ENCODE data around the gene IMMP1L. TPM values are rescaled to one million over a fixed set of nuclear protein-coding genes. Genes with fewer than 3 reads are reported as not detected.

Gene IMMP1L
- total and polyA plus RNA-seq, 2 donors (not counting 3 experiments of a cell fraction or from before 2014, with no cell fraction given) = 14.8 to 41.8 TPM

DNA sequence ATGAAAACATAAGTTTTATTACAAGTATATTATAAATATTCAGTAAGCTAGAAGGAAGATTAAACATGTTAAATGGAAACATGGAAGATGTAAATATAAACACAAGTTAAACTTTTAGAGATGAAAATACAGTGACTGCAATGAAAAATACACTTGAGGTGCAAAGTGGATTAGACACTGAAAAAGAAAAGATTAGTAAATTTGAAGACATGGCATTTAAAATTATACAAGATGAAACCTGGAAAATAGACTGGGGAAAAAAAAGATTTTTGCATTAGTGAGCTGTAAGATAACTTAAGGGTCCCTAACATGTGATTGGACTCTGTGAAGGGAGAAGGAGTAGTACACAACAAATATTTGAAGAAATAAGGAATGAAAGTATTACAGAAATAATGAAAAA is 33.4 kb upstream of the IMMP1L start:
- CTCF ChIA-PET = no interaction called here
- Histone ChIP-seq H3K4me2 (ENCODE audit: insufficient read depth, low read length) (no peak overlapping the region), H3K79me2 (ENCODE audit: control insufficient read depth, insufficient read depth, low read length) (no peaks in the 10 kb centered on the region), H3K9me3 (replicated peaks; ENCODE audit: control insufficient read depth, insufficient read depth, low read length) (no peaks in the 10 kb centered on the region), H4K20me1 (replicated peaks; ENCODE audit: control insufficient read depth, extremely low read depth, insufficient read depth, low read length) (no peaks in the 10 kb centered on the region), H3K9me1 (replicated peaks; ENCODE audit: control insufficient read depth, extremely low read depth, insufficient read depth, low read length) (no peaks in the 10 kb centered on the region), H3K4me1 (ENCODE audit: control insufficient read depth, extremely low read depth, insufficient read depth, low read length) (no peaks in the 10 kb centered on the region), H3K9ac (replicated peaks; ENCODE audit: extremely low read depth, insufficient read depth, low read length) (no peak overlapping the region), H2AFZ (ENCODE audit: low read depth, low read length) (no peak overlapping the region), H3K27ac (ENCODE audit: insufficient read depth, low read depth, low read length) (no peak overlapping the region), H3K36me3 (ENCODE audit: control insufficient read depth in 2 of 2, extremely low read depth in 1 of 2, insufficient read depth in 2 of 2, low read length in 2 of 2) (peaks cover 0 to 4% of the 10 kb centered on the region in 2 experiments), H3K27me3 (ENCODE audit: control insufficient read depth in 2 of 2, insufficient read depth in 2 of 2, low read length in 2 of 2) (no peaks in the 10 kb centered on the region), H3K4me3 (replicated peaks in 1 of 3; ENCODE audit: insufficient read depth in 1 of 3, low read depth in 1 of 3, low read length in 3 of 3) (no peak overlapping the region)
- no peak for DNase-seq (ENCODE audit: low read depth, low spot score)
- intact Hi-C loops (cut with micrococcal nuclease) (no loop called here), dilution Hi-C loops (cut with MboI; ENCODE audit: extremely low pct_ligation_motif_present, low sequenced_read_pairs) (no loop called here)
- no peak for TF ChIP-seq GATA2 (IDR thresholded peaks at IDR 0.05; ENCODE audit: insufficient read depth, insufficient read length, low read depth, low read length)
- TF ChIP-seq, protein P1, sequence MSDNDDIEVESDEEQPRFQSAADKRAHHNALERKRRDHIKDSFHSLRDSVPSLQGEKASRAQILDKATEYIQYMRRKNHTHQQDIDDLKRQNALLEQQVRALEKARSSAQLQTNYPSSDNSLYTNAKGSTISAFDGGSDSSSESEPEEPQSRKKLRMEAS (IDR thresholded peaks at IDR 0.05; ENCODE audit: insufficient read depth, insufficient read length) = no peak
- no peak for TF ChIP-seq POLR2A (IDR thresholded peaks at IDR 0.05; ENCODE audit: low read depth, low read length)
- TF ChIP-seq, protein P2, sequence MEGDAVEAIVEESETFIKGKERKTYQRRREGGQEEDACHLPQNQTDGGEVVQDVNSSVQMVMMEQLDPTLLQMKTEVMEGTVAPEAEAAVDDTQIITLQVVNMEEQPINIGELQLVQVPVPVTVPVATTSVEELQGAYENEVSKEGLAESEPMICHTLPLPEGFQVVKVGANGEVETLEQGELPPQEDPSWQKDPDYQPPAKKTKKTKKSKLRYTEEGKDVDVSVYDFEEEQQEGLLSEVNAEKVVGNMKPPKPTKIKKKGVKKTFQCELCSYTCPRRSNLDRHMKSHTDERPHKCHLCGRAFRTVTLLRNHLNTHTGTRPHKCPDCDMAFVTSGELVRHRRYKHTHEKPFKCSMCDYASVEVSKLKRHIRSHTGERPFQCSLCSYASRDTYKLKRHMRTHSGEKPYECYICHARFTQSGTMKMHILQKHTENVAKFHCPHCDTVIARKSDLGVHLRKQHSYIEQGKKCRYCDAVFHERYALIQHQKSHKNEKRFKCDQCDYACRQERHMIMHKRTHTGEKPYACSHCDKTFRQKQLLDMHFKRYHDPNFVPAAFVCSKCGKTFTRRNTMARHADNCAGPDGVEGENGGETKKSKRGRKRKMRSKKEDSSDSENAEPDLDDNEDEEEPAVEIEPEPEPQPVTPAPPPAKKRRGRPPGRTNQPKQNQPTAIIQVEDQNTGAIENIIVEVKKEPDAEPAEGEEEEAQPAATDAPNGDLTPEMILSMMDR (IDR thresholded peaks at IDR 0.05; ENCODE audit: extremely low read depth in 1 of 2, insufficient read depth in 1 of 2, low read depth in 1 of 2, low read length in 2 of 2) = no peak
- TF ChIP-seq JUN (IDR thresholded peaks at IDR 0.05; ENCODE audit: borderline replicate concordance, insufficient read depth, insufficient read length, low read depth) = no peak
- no peak for TF ChIP-seq EZH2 (IDR thresholded peaks at IDR 0.05; ENCODE audit: borderline replicate concordance, low read depth, low read length, severe bottlenecking)
- no peak for TF ChIP-seq MYC (IDR thresholded peaks at IDR 0.05; ENCODE audit: low read depth, low read length)
- TF ChIP-seq POLR2AphosphoS5 (IDR thresholded peaks at IDR 0.05; ENCODE audit: insufficient read depth, low read depth, low read length) = no peak
- TF ChIP-seq FOS (IDR thresholded peaks at IDR 0.05; ENCODE audit: borderline replicate concordance, insufficient read depth, low read length) = no peak
- POLR2A ChIA-PET = no interaction called here
- no peak for FAIRE-seq
- BruUV-seq (replicated peaks) = no TSS peak

Measured in endothelial cell of umbilical vein (primary cell).